CMK (cell line): Measurements from ENCODE around the gene CNBD2.
A peak's percentile ranks its signal among the peaks of the same experiment; 100 is the strongest.
"Not testable (repeated sequence)": the region's sequence is repeated elsewhere in the genome, so short reads cannot be mapped to it uniquely, and the experiment has no call there.

ENCODE experiments used
- DNase-seq: peaks from one replicate; pipeline ENCODE4 v3.0.0-alpha.2; 2010; ENCODE audit warnings: low read depth

The CNBD2 gene

DNA sequence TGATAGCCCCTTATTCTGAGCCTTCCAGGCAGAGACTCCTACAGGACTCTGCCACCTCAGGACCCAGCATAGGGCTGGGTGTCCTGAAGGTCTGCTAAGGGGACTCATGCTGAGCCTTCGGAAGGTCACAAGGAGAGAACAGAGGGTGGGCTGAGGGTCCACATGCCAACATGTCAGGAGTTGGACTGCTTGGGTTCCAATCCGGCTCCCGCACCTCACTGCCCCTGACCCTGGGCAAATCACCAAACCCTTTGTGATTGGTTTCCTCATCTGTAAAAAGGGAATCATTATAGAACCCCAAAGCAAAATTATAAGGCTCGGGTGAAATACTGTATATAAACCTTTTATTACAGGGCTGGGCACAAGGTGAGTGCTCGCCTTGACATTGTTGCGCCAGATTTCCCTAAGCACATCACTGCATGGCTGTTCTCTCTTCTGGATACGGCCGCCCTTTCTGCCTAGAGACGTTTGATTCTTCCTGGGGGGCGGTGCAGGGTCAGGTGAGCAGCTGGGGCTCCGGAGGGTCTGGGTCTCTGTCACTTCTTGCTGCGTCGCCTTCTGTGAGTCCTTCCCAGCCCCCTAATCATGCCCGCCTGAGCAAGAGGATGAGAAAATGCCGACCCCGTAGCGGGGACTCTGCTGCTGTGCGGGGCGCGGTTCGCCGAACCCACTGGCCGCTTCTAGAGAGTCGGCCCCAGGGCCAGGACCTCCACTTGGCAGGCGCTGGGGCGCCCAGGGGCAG is 95.7 kb downstream of the CNBD2 start:
- DNase-seq: no peak

DNA sequence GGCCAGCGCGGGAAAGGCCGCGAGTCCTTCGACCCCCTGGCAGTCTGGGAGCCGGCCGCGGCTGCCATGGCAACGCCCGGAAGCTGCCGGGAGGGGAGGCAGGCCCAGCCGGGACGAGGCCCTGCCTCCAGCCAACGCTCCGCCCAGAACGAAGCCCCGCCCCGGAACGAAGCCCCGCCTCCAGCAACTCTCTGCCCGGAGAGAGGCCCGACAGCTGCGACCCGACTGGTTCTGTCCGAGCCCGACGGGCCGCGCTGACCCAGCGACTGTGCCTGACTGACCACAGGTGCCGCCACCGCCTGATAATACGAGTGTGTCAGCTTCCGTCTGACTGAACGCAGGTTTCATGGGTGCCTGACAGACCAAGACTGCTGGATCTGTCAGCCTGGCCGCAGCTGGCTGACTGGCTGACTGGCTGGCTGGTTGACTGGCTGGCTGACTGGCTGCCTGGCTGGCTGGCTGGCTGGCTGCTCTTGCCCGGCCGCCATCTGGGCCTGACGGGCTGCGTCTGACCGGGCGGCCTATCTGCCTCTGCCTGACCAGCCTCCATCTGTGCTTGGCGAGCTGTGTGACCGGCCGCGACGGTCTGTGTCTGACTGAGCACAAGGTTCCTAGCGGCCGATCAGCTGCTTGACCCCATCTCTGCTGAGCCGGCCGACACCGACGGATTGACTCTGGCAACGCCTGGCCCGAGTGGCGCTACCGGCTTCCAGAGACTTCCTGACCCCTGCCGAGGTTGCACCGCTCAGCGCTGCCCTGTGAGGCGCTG is 96.5 kb downstream of the CNBD2 start:
- DNase-seq: peak; percentile 70

DNA sequence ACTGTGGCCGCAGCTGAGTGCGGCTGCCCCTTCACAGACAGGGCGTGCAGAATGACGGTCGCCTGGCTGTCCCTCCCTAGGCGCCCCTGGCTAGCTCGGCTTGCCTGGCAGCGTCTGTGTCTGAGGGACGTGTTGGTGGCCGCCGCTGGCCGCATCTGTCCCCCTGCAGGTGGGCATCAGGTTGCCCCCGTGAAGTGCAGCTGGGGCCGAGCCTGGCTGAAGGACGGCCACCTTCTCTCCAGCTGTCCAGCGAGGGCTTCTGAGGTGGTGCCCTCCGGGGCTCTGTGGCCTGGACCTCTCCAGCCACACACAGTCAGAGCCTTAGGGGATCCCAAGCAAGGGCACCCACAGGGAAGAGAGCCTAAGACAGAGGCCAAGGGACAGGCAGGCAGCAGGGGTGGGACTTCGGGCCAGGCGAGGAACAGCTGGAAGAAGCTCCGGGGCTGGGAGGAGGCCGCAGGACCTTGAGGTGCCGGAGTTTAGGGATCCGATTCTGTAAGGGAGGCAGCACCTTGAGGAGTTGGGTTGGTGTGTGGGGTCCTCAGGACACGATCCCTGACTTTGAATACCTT is 97.1 kb downstream of the CNBD2 start:
- no peak for DNase-seq

DNA sequence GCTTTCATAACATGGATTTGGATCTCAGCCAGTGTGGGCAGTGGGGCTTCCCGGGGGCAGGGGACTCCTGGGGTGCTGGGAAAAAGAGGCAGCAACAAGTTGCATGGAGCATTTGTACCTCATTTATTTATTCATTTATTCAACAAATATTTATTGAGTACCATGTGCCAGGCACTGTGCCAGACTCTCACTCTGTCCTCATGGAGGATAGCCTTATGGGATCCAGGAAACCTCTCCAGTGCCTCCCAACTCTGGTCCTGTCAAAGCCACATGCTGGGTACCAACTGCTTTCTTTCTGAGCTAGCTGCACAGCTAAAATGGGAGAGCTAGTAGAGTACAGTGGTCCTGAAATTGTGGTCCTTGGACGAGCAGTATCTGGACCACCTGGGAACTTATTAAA is 98.4 kb downstream of the CNBD2 start:
- DNase-seq: no peak

DNA sequence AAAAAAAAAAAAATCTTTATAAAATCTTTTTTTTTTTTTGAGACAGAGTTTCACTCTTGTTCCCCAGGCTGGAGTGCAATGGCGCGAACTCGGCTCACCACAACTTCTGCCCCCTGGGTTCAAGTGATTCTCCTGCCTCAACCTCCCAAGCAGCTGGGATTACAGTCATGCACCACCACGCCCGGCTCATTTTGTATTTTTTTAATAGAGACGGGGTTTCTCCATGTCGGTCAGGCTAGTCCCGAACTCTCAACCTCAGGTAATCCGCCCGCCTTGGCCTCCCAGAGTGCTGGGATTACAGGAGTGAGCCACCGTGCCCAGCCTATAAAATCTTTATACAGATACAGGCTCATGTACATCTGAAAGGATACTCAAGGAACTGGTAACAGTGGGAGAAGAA is 100.1 kb downstream of the CNBD2 start:
- not testable (repeated sequence) for DNase-seq

DNA sequence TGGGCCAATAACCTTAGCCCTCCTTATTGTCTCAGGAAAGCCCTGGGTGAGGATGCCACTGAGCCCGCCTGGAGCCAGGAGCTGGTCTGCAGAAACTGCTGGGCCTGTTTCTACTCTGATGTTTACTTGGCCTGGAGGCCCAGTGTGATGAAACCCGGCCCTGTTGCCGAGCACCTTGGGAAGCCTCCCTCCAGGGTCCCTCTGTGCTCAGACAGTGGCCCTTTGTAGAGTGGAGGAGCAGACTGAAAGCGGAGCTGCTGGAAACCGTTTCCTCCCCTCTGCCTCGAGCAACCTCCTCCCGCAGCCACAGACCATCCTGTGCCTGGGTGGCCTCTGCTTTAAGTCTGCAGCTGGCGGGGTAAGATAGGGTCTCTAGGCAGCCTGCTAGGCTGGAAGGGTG is 102.1 kb downstream of the CNBD2 start:
- no peak for DNase-seq

DNA sequence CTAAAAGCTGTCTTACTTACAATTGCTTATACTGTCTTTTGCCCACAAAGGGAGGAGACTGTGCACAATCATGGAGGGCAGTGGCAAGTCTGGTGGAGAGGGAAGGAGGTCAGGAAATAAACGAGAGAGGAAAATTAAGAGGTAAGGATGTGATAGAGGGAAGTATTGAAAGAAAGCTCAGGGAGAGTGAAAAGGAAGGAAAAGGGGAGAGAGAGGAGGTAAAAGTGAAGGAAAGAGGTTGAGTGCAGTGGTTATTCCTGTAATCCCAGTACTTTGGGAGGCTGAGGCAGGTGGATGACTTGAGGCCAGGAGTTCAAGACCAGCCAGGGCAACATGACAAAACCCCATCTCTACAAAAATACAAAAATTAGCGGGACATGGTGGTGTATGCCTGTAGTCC is 103.5 kb downstream of the CNBD2 start:
- DNase-seq: no peak

DNA sequence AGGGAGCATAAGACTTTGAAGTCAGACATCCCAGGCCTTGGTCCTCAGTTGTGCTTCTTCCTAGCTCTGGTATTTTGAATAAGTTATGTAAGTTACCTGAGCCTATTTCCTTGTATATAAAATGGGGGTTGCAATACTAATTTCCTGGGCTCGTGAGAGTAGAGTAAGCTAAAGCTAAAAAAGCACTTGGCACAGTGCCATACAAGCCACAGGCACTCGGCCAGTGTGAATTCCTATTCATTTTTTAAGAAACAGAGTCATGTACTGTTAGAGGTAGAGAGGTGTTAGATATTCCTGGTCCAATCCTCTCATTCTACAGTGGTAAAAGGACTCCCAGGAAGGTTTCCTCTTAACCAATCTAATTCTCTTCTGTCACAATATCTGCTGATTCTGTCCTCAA is 106.6 kb downstream of the CNBD2 start:
- no peak for DNase-seq

DNA sequence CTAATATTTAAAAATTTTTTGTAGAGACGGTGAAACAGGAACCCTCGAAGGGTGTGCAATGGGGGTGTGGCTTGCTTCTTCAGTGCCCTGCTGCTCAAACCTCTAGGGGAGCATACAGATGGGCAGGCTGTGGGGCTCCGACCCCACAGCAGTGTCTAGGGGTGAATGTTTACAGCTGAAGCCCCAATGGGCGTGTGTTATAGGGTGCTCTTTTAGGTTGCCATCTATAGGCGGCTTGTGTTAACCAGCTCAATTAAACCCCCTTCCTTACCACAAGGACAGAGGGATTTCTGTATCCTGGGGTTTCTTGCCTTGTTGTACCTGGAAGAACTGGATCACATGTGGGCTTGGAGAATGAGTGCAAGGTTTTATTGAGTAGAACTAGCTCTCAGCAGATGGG is 109.4 kb downstream of the CNBD2 start:
- DNase-seq: not testable (repeated sequence)

DNA sequence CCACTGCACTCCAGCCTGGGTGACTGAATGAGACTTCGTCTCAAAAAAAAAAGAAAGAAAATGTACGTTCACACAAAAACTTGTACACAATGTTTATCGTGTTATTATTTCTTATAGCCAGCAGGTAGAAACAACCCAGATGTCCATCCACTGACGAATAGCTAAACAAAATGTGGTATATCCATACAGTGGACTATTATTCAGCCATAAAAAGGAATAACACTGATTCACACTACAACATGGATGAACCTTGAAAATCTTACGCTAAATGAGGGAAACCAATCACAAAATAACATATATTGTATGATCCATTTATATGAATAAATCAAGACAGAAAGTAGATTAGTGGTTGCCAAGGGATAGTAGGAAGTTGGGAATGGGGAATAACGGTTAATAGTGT is 111.1 kb downstream of the CNBD2 start:
- DNase-seq: no peak

DNA sequence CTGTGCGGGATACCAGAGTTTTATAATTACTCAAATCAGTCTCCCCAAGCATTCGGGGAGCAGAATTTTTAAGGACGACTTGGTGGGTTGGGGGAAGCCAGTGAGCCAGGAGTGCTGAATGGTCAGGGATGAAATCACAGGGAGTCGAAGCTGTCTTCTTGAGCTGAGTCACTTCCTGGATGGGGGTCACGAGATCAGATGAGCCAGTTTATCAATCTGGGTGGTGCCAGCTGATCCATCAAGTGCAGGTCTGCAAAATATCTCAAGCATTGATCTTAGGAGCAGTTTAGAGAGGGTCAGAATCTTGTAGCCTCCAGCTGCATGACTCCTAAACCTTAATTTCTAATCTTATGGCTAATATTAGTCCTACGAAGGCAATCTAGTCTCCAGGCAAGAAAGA is 111.6 kb downstream of the CNBD2 start:
- DNase-seq: not testable (repeated sequence)
